DOHH2 (cell line): ENCODE results near the gene CD320.
"Not testable (repeated sequence)": the region's sequence is repeated elsewhere in the genome, so short reads cannot be mapped to it uniquely, and the experiment has no call there.

Source experiments
- H3F3A ChIP-seq: fragments of 200-600 bp; sonication (generic), shearing (Covaris generic); 2 replicates; pipeline ENCODE4 v1.6.0; 2016; ENCODE audit warnings: antibody characterized with exemption, mild to moderate bottlenecking; ENCODE audit not compliant: control insufficient read depth, insufficient read depth
- H3K27ac ChIP-seq: fragments of 200-600 bp; sonication (generic); 2 replicates; pipeline ENCODE4 v1.5.1; 2014; ENCODE audit warnings: low read depth, mild to moderate bottlenecking, low read length, moderate library complexity
- H3K27me3 ChIP-seq: fragments of 200-600 bp; sonication (generic); 2 replicates; pipeline ENCODE4 v1.6.1; 2014; ENCODE audit warnings: mild to moderate bottlenecking, low read length, mixed read lengths; ENCODE audit not compliant: control insufficient read depth
- H3K36me3 ChIP-seq: fragments of 200-600 bp; sonication (generic); 2 replicates; pipeline ENCODE4 v1.6.1; 2014; ENCODE audit warnings: mild to moderate bottlenecking, low read length, moderate library complexity, mixed read lengths; ENCODE audit not compliant: control insufficient read depth
- H3K4me1 ChIP-seq: fragments of 200-600 bp; sonication (generic); 2 replicates; pipeline ENCODE4 v1.6.1; 2014; ENCODE audit warnings: mild to moderate bottlenecking, low read length, mixed read lengths; ENCODE audit not compliant: control insufficient read depth
- H3K4me2 ChIP-seq: fragments of 200-600 bp; sonication (generic); 2 replicates; pipeline ENCODE4 v1.6.0; 2014; ENCODE audit warnings: mild to moderate bottlenecking, low read length, moderate library complexity
- H3K4me3 ChIP-seq: fragments of 200-600 bp; sonication (generic); 2 replicates; pipeline ENCODE4 v1.5.1; 2014; ENCODE audit warnings: mild to moderate bottlenecking, low read length, mixed read lengths
- H3K79me2 ChIP-seq: fragments of 200-600 bp; sonication (generic); 2 replicates; pipeline ENCODE4 v1.6.1; 2014; ENCODE audit warnings: mild to moderate bottlenecking, low read length, mixed read lengths; ENCODE audit not compliant: control insufficient read depth
- H3K9me2 ChIP-seq: fragments of 200-600 bp; sonication (generic); replicated peaks from 2 replicates; pipeline ENCODE4 v1.6.1; 2014; ENCODE audit warnings: mild to moderate bottlenecking, low read length, mixed read lengths; ENCODE audit not compliant: control insufficient read depth
- H3K9me3 ChIP-seq: fragments of 200-600 bp; sonication (generic); 2 replicates; pipeline ENCODE4 v1.6.1; 2014; ENCODE audit warnings: antibody characterized with exemption, low read length, mixed read lengths; ENCODE audit not compliant: control insufficient read depth, insufficient read depth
- H4K20me1 ChIP-seq: fragments of 200-600 bp; sonication (generic); 2 replicates; pipeline ENCODE4 v1.6.0; 2014; ENCODE audit warnings: low read depth, mild to moderate bottlenecking, antibody characterized with exemption, low read length, moderate library complexity; ENCODE audit not compliant: control insufficient read depth, insufficient read depth
- EZH2phosphoT487 ChIP-seq: fragments of 200-600 bp; sonication (generic); IDR thresholded peaks from 2 replicates; pipeline ENCODE4 v1.6.1; 2017; ENCODE audit warnings: borderline replicate concordance, mild to moderate bottlenecking, antibody characterized with exemption, low read length, moderate library complexity, mixed read lengths
- TF ChIP-seq, protein P1 (sequence below): fragments of 200-600 bp; sonication (generic); IDR thresholded peaks from one replicate; pipeline ENCODE4 v1.5.1; 2014; ENCODE audit warnings: antibody characterized with exemption, mild to moderate bottlenecking, low read depth, low read length; ENCODE audit not compliant: poor library complexity, severe bottlenecking

CD320 gene

DNA sequence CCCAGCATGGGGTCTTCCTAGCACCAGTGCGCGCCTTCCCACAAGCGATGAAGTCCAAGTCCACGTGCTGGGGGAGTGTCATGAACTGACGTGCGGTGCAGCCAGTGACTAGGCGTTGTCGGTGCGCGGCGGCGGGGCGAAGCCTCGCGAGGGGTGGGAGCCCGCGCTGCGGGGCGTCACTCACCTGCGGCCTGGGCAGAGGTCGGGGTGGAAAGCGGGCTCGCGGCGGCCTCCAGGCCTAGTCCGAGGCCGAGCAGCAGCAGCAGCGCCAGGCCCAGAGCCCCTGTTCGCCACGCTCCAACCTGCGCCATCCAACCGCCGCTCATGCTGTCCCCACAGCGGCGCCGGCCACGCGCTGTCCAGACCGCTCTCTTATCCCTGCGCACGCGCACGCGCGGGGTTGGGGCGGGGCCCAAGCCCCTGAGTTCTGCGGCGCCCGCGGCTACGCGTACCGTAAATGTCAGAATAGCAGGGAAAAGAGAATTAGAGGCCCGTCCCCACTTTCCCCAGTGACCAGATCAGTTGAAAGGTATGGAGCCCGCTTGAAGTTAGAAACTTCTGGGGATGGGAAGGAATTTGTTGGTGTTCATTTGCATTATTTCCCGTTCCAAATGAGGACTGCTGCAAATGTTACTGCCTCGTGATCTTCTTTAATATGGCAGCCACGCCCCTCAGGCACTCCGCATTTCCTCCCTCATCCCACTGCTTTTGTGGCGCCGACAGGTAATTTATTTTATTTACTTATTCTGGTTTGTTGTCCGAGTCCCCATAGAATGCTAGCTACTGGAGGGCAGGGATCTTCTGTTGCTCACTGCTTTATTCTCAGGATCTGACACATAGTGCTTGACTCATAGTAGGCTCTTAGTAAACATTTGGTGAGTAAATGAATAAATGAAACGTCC lies at the start of gene CD320:
Gene CD320, minus strand, starts transcription at position 394 of the 902 bp plus-strand sequence. Its CDS starts 68 bp downstream, at position 326.
- peak within 1 kb of the TSS; percentile 57 for H3K27ac ChIP-seq
- peak within 1 kb of the TSS; percentile 87 for H3K4me3 ChIP-seq
- 0 out of 2 replicates have a peak, but pooled peaks cover 5% of the 10 kb centered on the region for H4K20me1 ChIP-seq
- H3K9me2 ChIP-seq, result no peaks in the 10 kb centered on the region
- TF ChIP-seq EZH2phosphoT487, result no peak
- TF ChIP-seq, protein P1, sequence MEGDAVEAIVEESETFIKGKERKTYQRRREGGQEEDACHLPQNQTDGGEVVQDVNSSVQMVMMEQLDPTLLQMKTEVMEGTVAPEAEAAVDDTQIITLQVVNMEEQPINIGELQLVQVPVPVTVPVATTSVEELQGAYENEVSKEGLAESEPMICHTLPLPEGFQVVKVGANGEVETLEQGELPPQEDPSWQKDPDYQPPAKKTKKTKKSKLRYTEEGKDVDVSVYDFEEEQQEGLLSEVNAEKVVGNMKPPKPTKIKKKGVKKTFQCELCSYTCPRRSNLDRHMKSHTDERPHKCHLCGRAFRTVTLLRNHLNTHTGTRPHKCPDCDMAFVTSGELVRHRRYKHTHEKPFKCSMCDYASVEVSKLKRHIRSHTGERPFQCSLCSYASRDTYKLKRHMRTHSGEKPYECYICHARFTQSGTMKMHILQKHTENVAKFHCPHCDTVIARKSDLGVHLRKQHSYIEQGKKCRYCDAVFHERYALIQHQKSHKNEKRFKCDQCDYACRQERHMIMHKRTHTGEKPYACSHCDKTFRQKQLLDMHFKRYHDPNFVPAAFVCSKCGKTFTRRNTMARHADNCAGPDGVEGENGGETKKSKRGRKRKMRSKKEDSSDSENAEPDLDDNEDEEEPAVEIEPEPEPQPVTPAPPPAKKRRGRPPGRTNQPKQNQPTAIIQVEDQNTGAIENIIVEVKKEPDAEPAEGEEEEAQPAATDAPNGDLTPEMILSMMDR, result no peak
- H3F3A ChIP-seq, result no peaks in the 10 kb centered on the region
- H3K4me2 ChIP-seq, result peak within 1 kb of the TSS; percentile 93
- peaks cover 35% of the 10 kb centered on the region for H3K79me2 ChIP-seq
- peaks cover 45% of the 10 kb centered on the region for H3K36me3 ChIP-seq
- H3K27me3 ChIP-seq, result no peaks in the 10 kb centered on the region
- H3K9me3 ChIP-seq, result no peaks in the 10 kb centered on the region
- peaks cover 26% of the 10 kb centered on the region for H3K4me1 ChIP-seq

DNA sequence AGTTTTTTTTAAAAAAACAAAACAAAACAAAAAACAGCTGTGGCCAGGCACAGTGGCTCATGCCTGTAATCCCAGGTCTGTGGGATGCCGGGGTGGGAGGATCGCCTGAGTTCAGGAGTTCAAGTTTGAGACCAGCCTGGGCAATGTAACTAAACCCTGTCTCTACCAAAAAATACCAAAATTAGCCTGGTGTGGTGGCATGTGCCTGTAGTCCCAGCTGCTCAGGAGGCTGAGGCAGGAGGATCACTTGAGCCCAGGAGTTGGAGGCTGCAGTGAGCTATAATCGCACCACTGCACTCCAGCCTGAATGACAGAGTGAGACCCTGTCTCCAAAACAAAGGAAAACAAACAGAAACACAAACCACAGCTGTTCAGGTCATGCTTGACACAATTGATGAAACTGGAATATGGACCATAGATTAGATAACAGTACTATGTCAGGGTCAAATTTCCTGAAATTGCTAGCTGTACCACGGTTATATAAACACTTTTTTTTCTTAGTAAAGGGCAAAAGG lies 48.9 kb upstream of the CD320 start:
- Histone ChIP-seq H3K27ac (no peak overlapping the region), H3K36me3 (no peaks in the 10 kb centered on the region), H3K9me2 (no peaks in the 10 kb centered on the region), H3K27me3 (peaks cover 7% of the 10 kb centered on the region; the same call in 1 of the 2 replicates), H3F3A (no peaks in the 10 kb centered on the region), H3K4me2 (no peak overlapping the region), H3K4me1 (no peaks in the 10 kb centered on the region), H3K9me3 (no peaks in the 10 kb centered on the region), H4K20me1 (no peaks in the 10 kb centered on the region), H3K4me3 (no peak overlapping the region), H3K79me2 (no peaks in the 10 kb centered on the region)
- no peak for TF ChIP-seq EZH2phosphoT487
- TF ChIP-seq, protein P1, result no peak

DNA sequence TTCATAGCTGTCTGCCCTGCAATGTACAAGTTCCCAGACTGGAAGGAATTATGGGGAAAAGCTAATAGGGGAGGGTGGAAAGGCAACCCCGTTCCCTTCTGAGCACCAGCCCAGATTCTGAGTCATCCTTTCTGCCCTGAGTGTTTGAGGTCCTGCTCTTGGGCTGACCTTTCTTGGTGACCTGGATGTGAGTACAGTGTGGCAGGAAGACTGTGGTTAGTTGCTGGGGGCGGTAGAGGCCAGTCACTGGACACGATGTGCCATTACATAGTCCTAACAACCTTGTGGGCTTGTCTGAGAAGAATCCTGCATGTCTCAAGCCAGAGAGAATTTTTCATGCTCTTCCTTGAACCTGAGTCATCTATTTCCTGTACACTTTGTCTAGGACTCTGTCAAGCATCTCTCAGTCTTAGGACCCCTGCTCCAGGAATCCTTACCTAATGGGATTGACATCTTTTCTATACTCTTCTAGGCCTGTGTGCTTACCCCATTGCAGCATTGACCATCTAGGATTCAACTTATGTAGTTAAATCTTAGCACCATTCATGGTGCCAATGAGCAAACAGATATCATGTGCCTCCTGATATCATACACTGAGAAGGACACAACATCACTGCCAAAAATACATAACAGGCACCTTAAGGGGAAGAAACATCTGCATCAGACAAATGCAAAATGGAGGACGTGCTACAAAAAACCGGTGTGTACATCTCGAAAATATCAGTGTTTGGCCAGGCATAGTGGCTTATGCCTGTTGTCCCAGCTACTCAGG lies 47.7 kb upstream of the CD320 start:
- Histone ChIP-seq H3K4me1 (no peaks in the 10 kb centered on the region), H3K27ac (no peak overlapping the region), H3K79me2 (no peaks in the 10 kb centered on the region), H3K9me2 (no peaks in the 10 kb centered on the region), H3K27me3 (peaks cover 11% of the 10 kb centered on the region), H3K4me3 (no peak overlapping the region), H3F3A (no peaks in the 10 kb centered on the region), H3K9me3 (no peaks in the 10 kb centered on the region), H3K4me2 (no peak overlapping the region), H3K36me3 (no peaks in the 10 kb centered on the region), H4K20me1 (no peaks in the 10 kb centered on the region)
- TF ChIP-seq, protein P1, result no peak
- TF ChIP-seq EZH2phosphoT487, result no peak

DNA sequence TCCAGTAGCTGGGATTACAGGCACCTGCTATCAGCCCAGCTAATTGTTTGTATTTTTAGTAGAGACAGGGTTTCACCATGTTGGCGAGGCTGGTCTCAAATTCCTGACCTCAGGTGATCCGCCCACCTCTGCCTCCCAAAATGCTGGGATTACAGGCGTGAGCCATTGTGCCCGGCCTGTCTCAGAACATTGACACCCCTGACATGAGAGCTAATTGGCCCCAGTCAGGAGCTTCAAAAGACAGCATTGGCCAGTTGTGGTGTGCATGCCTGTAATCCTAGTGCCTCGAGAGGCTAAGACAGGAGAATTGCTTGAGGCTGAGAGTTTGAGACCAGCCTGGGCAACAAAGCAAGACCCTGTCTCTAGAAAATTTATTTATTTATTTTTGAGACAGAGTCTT lies 44.7 kb upstream of the CD320 start:
- H3K4me1 ChIP-seq, H3F3A ChIP-seq, H3K36me3 ChIP-seq, H3K9me3 ChIP-seq, H3K4me3 ChIP-seq, H3K79me2 ChIP-seq, H4K20me1 ChIP-seq, H3K4me2 ChIP-seq, H3K27ac ChIP-seq, H3K9me2 ChIP-seq: not testable (repeated sequence)
- peaks cover 11% of the 10 kb centered on the region for H3K27me3 ChIP-seq
